Endothelial cell of umbilical vein (primary cell): Measurements from ENCODE around the gene COL26A1. TPM values are rescaled to one million over a fixed set of nuclear protein-coding genes. Genes with fewer than 3 reads are reported as not detected.
"Not testable (repeated sequence)": the region's sequence is repeated elsewhere in the genome, so short reads cannot be mapped to it uniquely, and the experiment has no call there.

Experiments used
- BruUV-seq: library from RNA; stranded (reverse); fragments of 400-500 nt; replicated peaks from 2 replicates; lab custom pipeline; 2021; lab: Mats Ljungman, UMichigan
- CTCF ChIA-PET: fragments of 300-600, 350-600 bp; sonication (Branson Sonifier 250); formaldehyde crosslinking; loops from one replicate; lab custom pipeline; 2021; ENCODE audit warnings: antibody characterized with exemption, inconsistent platforms; lab: Charles Lee
- POLR2A ChIA-PET: fragments of 300-600, 350-600 bp; sonication (Branson Sonifier 250); formaldehyde crosslinking; loops from one replicate; lab custom pipeline; 2021; ENCODE audit warnings: antibody characterized with exemption, inconsistent platforms; lab: Charles Lee
- DNase-seq: peaks from one replicate; pipeline ENCODE4 v3.0.0-alpha.2; 2011; ENCODE audit warnings: low read depth, low spot score
- FAIRE-seq: peaks from 2 replicates; lab custom pipeline; 2011; peaks lifted over from hg19 to GRCh38; lab: Jason Lieb, UNC
- H2AFZ ChIP-seq: 2 replicates; pipeline ENCODE4 v1.6.0; 2012; ENCODE audit warnings: low read depth, low read length, control low read depth, inconsistent platforms
- H3K27ac ChIP-seq: 2 replicates; pipeline ENCODE4 v1.5.1; 2011; ENCODE audit warnings: low read depth, mild to moderate bottlenecking, control low read depth, low read length, moderate library complexity; ENCODE audit not compliant: insufficient read depth
- H3K27me3 ChIP-seq, 2 experiments: 2 replicates each; pipeline versions ENCODE4 v1.6.0 to v1.6.1; 2011; ENCODE audit warnings: low read length in 2 of 2, mixed read lengths in 1 of 2; ENCODE audit not compliant: control insufficient read depth in 2 of 2, insufficient read depth in 2 of 2
- H3K36me3 ChIP-seq, 2 experiments: 2 replicates in 1 of 2; 3 replicates in 1 of 2; pipeline ENCODE4 v1.5.1; 2011; ENCODE audit warnings: low read length in 2 of 2, mild to moderate bottlenecking in 1 of 2, moderate library complexity in 1 of 2; ENCODE audit not compliant: control insufficient read depth in 2 of 2, insufficient read depth in 2 of 2; ENCODE audit errors: extremely low read depth in 1 of 2
- H3K4me1 ChIP-seq: 3 replicates; pipeline ENCODE4 v1.5.1; 2011; ENCODE audit warnings: mild to moderate bottlenecking, low read length; ENCODE audit not compliant: control insufficient read depth, insufficient read depth; ENCODE audit errors: extremely low read depth
- H3K4me2 ChIP-seq: 2 replicates; pipeline ENCODE4 v1.6.1; 2011; ENCODE audit warnings: low read length, control low read depth, mixed read lengths; ENCODE audit not compliant: insufficient read depth
- H3K4me3 ChIP-seq, 3 experiments: fragments of 200-600 bp in 1 of 3; sonication (generic), shearing (Covaris generic) in 1 of 3; replicated peaks in 1 of 3; 2 replicates each; pipeline ENCODE4 v1.5.1; 2011 to 2016; ENCODE audit warnings: control low read depth in 3 of 3, low read length in 3 of 3, mild to moderate bottlenecking in 2 of 3, inconsistent platforms in 1 of 3, low read depth in 1 of 3, moderate library complexity in 1 of 3; ENCODE audit not compliant: insufficient read depth in 1 of 3
- H3K79me2 ChIP-seq: 2 replicates; pipeline ENCODE4 v1.6.0; 2012; ENCODE audit warnings: low read length, inconsistent platforms; ENCODE audit not compliant: control insufficient read depth, insufficient read depth
- H3K9ac ChIP-seq: replicated peaks from 2 replicates; pipeline ENCODE3; 2011; ENCODE audit warnings: low read length, control low read depth; ENCODE audit not compliant: insufficient read depth; ENCODE audit errors: extremely low read depth
- H3K9me1 ChIP-seq: replicated peaks from 3 replicates; pipeline ENCODE4 v1.6.0; 2011; ENCODE audit warnings: mild to moderate bottlenecking, low read length; ENCODE audit not compliant: control insufficient read depth, insufficient read depth; ENCODE audit errors: extremely low read depth
- H3K9me3 ChIP-seq: replicated peaks from 2 replicates; pipeline ENCODE4 v1.5.1; 2012; ENCODE audit warnings: low read length, inconsistent platforms; ENCODE audit not compliant: control insufficient read depth, insufficient read depth
- H4K20me1 ChIP-seq: replicated peaks from 2 replicates; pipeline ENCODE3; 2011; ENCODE audit warnings: mild to moderate bottlenecking, low read length; ENCODE audit not compliant: control insufficient read depth, insufficient read depth; ENCODE audit errors: extremely low read depth
- EZH2 ChIP-seq: IDR thresholded peaks from 2 replicates; pipeline ENCODE4 v1.6.1; 2012; ENCODE audit warnings: borderline replicate concordance, low read depth, mild to moderate bottlenecking, moderate library complexity, low read length, inconsistent platforms; ENCODE audit not compliant: severe bottlenecking
- FOS ChIP-seq: IDR thresholded peaks from 2 replicates; pipeline ENCODE4 v1.6.1; 2011; ENCODE audit warnings: mild to moderate bottlenecking, low read length, moderate library complexity, borderline replicate concordance; ENCODE audit not compliant: insufficient read depth
- GATA2 ChIP-seq: IDR thresholded peaks from 2 replicates; pipeline ENCODE4 v1.7.0; 2011; ENCODE audit warnings: low read depth, mild to moderate bottlenecking, moderate library complexity, mixed read lengths, low read length; ENCODE audit not compliant: insufficient read length, insufficient read depth
- JUN ChIP-seq: IDR thresholded peaks from 2 replicates; pipeline ENCODE4 v1.6.1; 2011; ENCODE audit warnings: borderline replicate concordance, low read depth; ENCODE audit not compliant: insufficient read length, insufficient read depth
- MYC ChIP-seq: IDR thresholded peaks from one replicate; pipeline ENCODE4 v1.6.1; 2011; ENCODE audit warnings: mild to moderate bottlenecking, low read depth, low read length
- POLR2A ChIP-seq: IDR thresholded peaks from 2 replicates; pipeline ENCODE4 v1.6.1; 2012; ENCODE audit warnings: low read depth, mild to moderate bottlenecking, control low read depth, low read length
- POLR2AphosphoS5 ChIP-seq: IDR thresholded peaks from 2 replicates; pipeline ENCODE4 v1.6.1; 2012; ENCODE audit warnings: low read depth, mild to moderate bottlenecking, control low read depth, low read length, moderate library complexity; ENCODE audit not compliant: insufficient read depth
- dilution Hi-C: fragments of 300-500 bp; cut with MboI; formaldehyde crosslinking; loops from one replicate; pipeline ENCODE4 v1.15.0; 2019; ENCODE audit warnings: low sequenced_read_pairs; ENCODE audit not compliant: extremely low pct_ligation_motif_present
- intact Hi-C: fragments of 100-400 bp; cut with micrococcal nuclease; formaldehyde crosslinking; loops from one replicate; pipeline ENCODE4 v1.10.0; 2022
- polyA plus RNA-seq, 4 experiments: library from polyadenylated mRNA; depleted of rRNA in 3 of 4; stranded (reverse) in 3 of 4; unstranded in 1 of 4; fragments of >200 nt; gene quantifications; 2 replicates each; pipeline versions ENCODE4 v1.2.1 to v1.2.3, GENCODE V29; 2011 to 2012; ENCODE audit warnings: missing spikeins in 1 of 4
- total RNA-seq: library from RNA; stranded (reverse); gene quantifications from 2 replicates; pipeline ENCODE4 v1.2.3, GENCODE V29; 2021
- TF ChIP-seq, protein P1 (sequence below), 2 donors: IDR thresholded peaks; 1 replicate in 1 of 2; 2 replicates in 1 of 2; pipeline ENCODE4 v1.5.1; 2011; ENCODE audit warnings: low read length in 2 of 2, mild to moderate bottlenecking in 2 of 2, moderate library complexity in 2 of 2, control low read depth in 1 of 2, inconsistent platforms in 1 of 2, low read depth in 1 of 2; ENCODE audit not compliant: insufficient read depth in 1 of 2; ENCODE audit errors: extremely low read depth in 1 of 2
- TF ChIP-seq, protein P2 (sequence below): IDR thresholded peaks from 2 replicates; pipeline ENCODE4 v1.6.1; 2011; ENCODE audit not compliant: insufficient read depth, insufficient read length

The COL26A1 gene
- total and polyA plus RNA-seq, 2 donors (not counting 3 experiments of a cell fraction or from before 2014, with no cell fraction given) = not detected

DNA sequence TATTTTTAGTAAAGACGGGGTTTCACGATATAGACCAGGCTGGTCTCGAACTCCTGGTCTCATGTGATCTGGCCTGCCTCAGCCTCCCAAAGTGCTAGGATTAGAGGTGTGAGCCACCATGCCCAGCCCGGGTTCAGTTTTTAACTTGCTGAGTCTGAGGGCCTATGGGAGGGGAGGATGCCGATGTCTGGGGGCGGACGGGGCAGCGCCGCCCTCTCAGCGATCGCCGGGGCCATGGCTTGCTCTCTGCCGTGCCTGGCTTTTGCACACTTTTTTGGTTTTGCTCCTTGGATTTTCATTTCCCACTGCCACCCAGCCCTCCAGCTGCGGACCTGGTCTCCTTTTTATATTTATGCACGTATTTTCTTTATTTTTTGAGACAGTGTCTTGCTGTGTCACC lies 15.2 kb upstream of the COL26A1 start:
- Histone ChIP-seq H3K79me2 (no peaks in the 10 kb centered on the region), H3K9me1 (no peaks in the 10 kb centered on the region)
- intact Hi-C loops = no loop called here

DNA sequence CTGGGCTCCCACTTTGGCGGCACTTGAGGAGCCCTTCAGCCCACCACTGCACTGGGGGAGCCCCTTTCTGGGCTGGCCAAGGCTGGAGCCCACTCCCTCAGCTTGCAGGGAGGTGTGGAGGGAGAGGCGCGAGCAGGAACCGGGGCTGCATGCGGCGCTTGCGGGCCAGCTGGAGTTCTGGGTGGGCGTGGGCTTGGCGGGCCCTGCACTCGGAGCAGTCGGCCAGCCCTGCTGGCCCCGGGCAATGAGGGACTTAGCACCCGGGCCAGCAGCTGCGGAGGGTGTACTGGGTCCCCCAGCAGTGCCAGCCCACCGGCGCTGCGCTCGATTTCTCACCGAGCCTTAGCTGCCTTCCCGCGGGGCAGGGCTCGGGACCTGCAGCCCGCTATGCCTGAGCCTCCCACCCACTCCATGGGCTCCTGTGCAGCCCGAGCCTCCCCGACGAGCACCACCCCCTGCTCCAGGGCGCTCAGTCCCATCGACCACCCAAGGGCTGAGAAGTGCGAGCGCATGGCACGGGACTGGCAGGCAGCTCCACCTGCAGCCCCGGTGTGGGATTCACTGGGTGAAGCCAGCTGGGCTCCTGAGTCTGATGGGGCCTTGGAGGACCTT lies 14.1 kb upstream of the COL26A1 start:
- dilution Hi-C loops, H3K4me3 ChIP-seq, H3K9ac ChIP-seq, H3K9me3 ChIP-seq, H3K36me3 ChIP-seq, H3K9me1 ChIP-seq, BruUV-seq, FAIRE-seq, DNase-seq, H4K20me1 ChIP-seq, H3K27me3 ChIP-seq, POLR2A ChIA-PET, intact Hi-C loops, H3K4me1 ChIP-seq, H3K27ac ChIP-seq, H3K79me2 ChIP-seq, H3K4me2 ChIP-seq, H2AFZ ChIP-seq: not testable (repeated sequence)
- CTCF ChIA-PET = interaction anchor here (1.2 kb wide), 1 partner anchor 62 kb away, joined by 3 read pairs; no protein-coding TSS in a partner anchor

More for the DNA sequence above, 15.2 kb upstream of the COL26A1 start:
- H2AFZ ChIP-seq = no peak overlapping the region
- no peaks in the 10 kb centered on the region for H3K9me3 ChIP-seq
- CTCF ChIA-PET = no interaction called here
- FAIRE-seq (no peak), DNase-seq (no peak)
- no peak overlapping the region for H3K4me2 ChIP-seq
- H3K27ac ChIP-seq = no peak overlapping the region
- no TSS peak for BruUV-seq
- TF ChIP-seq MYC (no peak), JUN (no peak), POLR2AphosphoS5 (no peak), EZH2 (no peak), POLR2A (no peak), GATA2 (no peak), FOS (no peak)
- TF ChIP-seq, protein P1, sequence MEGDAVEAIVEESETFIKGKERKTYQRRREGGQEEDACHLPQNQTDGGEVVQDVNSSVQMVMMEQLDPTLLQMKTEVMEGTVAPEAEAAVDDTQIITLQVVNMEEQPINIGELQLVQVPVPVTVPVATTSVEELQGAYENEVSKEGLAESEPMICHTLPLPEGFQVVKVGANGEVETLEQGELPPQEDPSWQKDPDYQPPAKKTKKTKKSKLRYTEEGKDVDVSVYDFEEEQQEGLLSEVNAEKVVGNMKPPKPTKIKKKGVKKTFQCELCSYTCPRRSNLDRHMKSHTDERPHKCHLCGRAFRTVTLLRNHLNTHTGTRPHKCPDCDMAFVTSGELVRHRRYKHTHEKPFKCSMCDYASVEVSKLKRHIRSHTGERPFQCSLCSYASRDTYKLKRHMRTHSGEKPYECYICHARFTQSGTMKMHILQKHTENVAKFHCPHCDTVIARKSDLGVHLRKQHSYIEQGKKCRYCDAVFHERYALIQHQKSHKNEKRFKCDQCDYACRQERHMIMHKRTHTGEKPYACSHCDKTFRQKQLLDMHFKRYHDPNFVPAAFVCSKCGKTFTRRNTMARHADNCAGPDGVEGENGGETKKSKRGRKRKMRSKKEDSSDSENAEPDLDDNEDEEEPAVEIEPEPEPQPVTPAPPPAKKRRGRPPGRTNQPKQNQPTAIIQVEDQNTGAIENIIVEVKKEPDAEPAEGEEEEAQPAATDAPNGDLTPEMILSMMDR (IDR thresholded peaks at IDR 0.05; ENCODE audit: extremely low read depth in 1 of 2, insufficient read depth in 1 of 2, low read depth in 1 of 2, low read length in 2 of 2) = no peak
- TF ChIP-seq, protein P2, sequence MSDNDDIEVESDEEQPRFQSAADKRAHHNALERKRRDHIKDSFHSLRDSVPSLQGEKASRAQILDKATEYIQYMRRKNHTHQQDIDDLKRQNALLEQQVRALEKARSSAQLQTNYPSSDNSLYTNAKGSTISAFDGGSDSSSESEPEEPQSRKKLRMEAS = no peak
- no peak overlapping the region for H3K9ac ChIP-seq
- no peaks in the 10 kb centered on the region for H4K20me1 ChIP-seq
- POLR2A ChIA-PET = no interaction called here
- no peaks in the 10 kb centered on the region for H3K4me1 ChIP-seq
- no peaks in the 10 kb centered on the region for H3K27me3 ChIP-seq
- dilution Hi-C loops = no loop called here
- H3K36me3 ChIP-seq = no peaks in the 10 kb centered on the region
- H3K4me3 ChIP-seq = no peak overlapping the region

DNA sequence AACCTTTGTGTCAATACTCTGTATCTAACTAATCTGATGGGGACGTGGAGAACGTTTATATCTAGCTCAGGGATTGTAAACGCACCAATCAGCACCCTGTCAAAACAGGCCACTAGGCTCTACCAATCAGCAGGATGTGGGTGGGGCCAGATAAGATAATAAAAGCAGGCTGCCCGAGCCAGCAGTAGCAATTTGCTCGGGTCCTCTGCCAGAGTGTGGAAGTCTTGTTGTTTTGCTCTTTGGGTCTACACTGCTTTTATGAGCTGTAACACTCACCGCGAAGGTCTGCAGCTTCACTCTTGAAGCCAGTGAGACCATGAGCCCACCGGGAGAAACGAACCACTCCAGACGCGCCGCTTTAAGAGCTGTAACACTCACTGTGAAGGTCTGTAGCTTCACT lies 13.4 kb upstream of the COL26A1 start:
- H3K36me3 ChIP-seq, DNase-seq, H3K4me3 ChIP-seq, H3K9ac ChIP-seq, H3K27ac ChIP-seq, H4K20me1 ChIP-seq, POLR2A ChIA-PET, H3K79me2 ChIP-seq, H3K4me2 ChIP-seq, H2AFZ ChIP-seq, FAIRE-seq, dilution Hi-C loops, H3K27me3 ChIP-seq, H3K9me1 ChIP-seq, H3K4me1 ChIP-seq, H3K9me3 ChIP-seq, BruUV-seq, intact Hi-C loops: not testable (repeated sequence)
- CTCF ChIA-PET = interaction anchor here (1.2 kb wide), 1 partner anchor 61 kb away, joined by 3 read pairs; no protein-coding TSS in a partner anchor
